HEK293 (cell line): ENCODE data around the gene PLEKHG4B.

ENCODE experiments used
- GLIS2 ChIP-seq: fragments of 450-650 bp; formaldehyde crosslinking; IDR thresholded peaks from 2 replicates; pipeline ENCODE4 v1.5.1; 2016; ENCODE audit warnings: missing biosample characterization, missing genetic modification characterization
- SCRT1 ChIP-seq: fragments of 450-650 bp; formaldehyde crosslinking; IDR thresholded peaks from 2 replicates; pipeline ENCODE4 v1.5.1; 2016; ENCODE audit warnings: missing biosample characterization, missing genetic modification characterization, borderline replicate concordance
- SETDB1 ChIP-seq: IDR thresholded peaks from one replicate; pipeline ENCODE4 v1.6.1; 2017; ENCODE audit warnings: mild to moderate bottlenecking, low read length, moderate library complexity, mixed read lengths; ENCODE audit not compliant: insufficient read length
- SP2 ChIP-seq: fragments of 450-650 bp; formaldehyde crosslinking; IDR thresholded peaks from 2 replicates; pipeline ENCODE4 v1.5.1; 2016; ENCODE audit warnings: missing biosample characterization, missing genetic modification characterization
- YY1 ChIP-seq: fragments of 450-650 bp; formaldehyde crosslinking; IDR thresholded peaks from 2 replicates; pipeline ENCODE4 v1.5.1; 2018; ENCODE audit warnings: missing biosample characterization, missing genetic modification characterization
- ZBTB10 ChIP-seq: fragments of 450-650 bp; formaldehyde crosslinking; IDR thresholded peaks from 2 replicates; pipeline ENCODE4 v1.5.1; 2016; ENCODE audit warnings: missing biosample characterization, missing genetic modification characterization
- ZNF184 ChIP-seq: fragments of 450-650 bp; IDR thresholded peaks from 2 replicates; pipeline ENCODE4 v1.5.1; 2018; ENCODE audit warnings: missing biosample characterization, mild to moderate bottlenecking, missing genetic modification characterization
- ZNF274 ChIP-seq, 2 experiments: fragments of 200-500 bp in 1 of 2; fragments of 450-650 bp in 1 of 2; sonication (Bioruptor generic) in 1 of 2; formaldehyde crosslinking in 1 of 2; IDR thresholded peaks; 2 replicates each; pipeline versions ENCODE4 v1.5.1 to v1.6.1; 2014 to 2016; ENCODE audit warnings: borderline replicate concordance in 1 of 2, inconsistent platforms in 1 of 2, low read length in 1 of 2, missing biosample characterization in 1 of 2, missing genetic modification characterization in 1 of 2
- ZNF488 ChIP-seq: fragments of 450-650 bp; formaldehyde crosslinking; IDR thresholded peaks from 2 replicates; pipeline ENCODE4 v1.5.1; 2016; ENCODE audit warnings: missing biosample characterization, missing genetic modification characterization
- TF ChIP-seq, protein P1 (sequence below): fragments of 450-650 bp; formaldehyde crosslinking; IDR thresholded peaks from 2 replicates; pipeline ENCODE4 v1.5.1; 2016; ENCODE audit warnings: missing biosample characterization, missing genetic modification characterization

DNA sequence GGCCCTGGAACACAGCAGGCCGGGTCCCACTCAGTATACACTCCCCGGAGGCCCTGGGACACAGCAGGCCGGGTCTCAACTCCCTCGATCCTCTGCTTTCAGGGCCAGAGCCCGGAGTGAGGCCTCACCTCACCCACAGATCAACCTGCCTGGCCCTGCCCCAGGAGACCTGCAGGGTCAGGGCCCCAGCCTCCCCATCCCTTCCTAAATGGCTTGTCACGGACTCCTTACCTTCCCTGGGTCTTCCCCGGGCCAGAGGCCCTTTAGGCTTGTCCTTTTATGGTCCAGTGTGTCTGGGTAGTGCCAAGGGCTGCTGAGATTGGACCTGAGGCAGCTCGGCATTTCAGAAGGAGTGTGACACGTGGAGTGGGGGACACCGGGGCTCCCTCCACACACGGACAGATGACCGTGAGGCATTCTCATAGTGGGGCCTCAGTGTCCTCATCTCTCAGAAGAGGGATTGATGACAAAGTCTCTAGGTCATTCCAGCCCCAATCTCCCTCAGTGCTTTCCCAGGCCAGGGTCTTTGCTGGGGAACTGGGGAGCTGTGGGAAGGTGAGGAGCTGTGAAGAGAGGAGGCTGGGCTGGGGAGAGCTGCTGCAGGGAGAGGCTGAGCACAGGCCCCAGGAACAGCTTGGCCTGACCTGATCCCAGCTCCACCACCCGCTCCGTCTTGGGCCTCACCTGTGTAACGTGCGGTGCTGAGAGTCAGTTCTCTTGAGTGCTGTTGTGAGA lies 18.0 kb upstream of the PLEKHG4B start:
- TF ChIP-seq, protein P1, sequence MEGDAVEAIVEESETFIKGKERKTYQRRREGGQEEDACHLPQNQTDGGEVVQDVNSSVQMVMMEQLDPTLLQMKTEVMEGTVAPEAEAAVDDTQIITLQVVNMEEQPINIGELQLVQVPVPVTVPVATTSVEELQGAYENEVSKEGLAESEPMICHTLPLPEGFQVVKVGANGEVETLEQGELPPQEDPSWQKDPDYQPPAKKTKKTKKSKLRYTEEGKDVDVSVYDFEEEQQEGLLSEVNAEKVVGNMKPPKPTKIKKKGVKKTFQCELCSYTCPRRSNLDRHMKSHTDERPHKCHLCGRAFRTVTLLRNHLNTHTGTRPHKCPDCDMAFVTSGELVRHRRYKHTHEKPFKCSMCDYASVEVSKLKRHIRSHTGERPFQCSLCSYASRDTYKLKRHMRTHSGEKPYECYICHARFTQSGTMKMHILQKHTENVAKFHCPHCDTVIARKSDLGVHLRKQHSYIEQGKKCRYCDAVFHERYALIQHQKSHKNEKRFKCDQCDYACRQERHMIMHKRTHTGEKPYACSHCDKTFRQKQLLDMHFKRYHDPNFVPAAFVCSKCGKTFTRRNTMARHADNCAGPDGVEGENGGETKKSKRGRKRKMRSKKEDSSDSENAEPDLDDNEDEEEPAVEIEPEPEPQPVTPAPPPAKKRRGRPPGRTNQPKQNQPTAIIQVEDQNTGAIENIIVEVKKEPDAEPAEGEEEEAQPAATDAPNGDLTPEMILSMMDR (tag by site-specific recombination): no peak
- TF ChIP-seq ZNF274 (IDR thresholded peaks at IDR 0.05; ENCODE audit: low read length) (no peak), ZNF274 (tag by site-specific recombination; IDR thresholded peaks at IDR 0.05; ENCODE audit: borderline replicate concordance) (no peak), SETDB1 (no peak), GLIS2 (no peak), ZNF488 (no peak), YY1 (tag by site-specific recombination) (no peak), SP2 (tag by site-specific recombination) (no peak), SCRT1 (tag by site-specific recombination) (no peak), ZBTB10 (no peak), ZNF184 (tag by site-specific recombination) (no peak)
